Muscle of leg (tissue), 11 donors: ENCODE results near the gene PLEKHB1. TPM values are rescaled to one million over a fixed set of nuclear protein-coding genes. Genes with fewer than 3 reads are reported as not detected.

Experiments used
- DNase-seq: peaks from one replicate; pipeline ENCODE4 v3.0.0; 2013
- H3K27ac ChIP-seq: one replicate; pipeline ENCODE4 v1.5.1; 2013; ENCODE audit warnings: mild to moderate bottlenecking, low read length, control low read depth
- H3K27me3 ChIP-seq: one replicate; pipeline ENCODE4 v1.6.1; 2013; ENCODE audit warnings: low read length; ENCODE audit not compliant: control insufficient read depth, insufficient read depth
- H3K36me3 ChIP-seq: one replicate; pipeline ENCODE4 v1.6.1; 2013; ENCODE audit warnings: low read length; ENCODE audit not compliant: control insufficient read depth, insufficient read depth
- H3K4me1 ChIP-seq: one replicate; pipeline ENCODE4 v1.6.1; 2013; ENCODE audit warnings: low read length; ENCODE audit not compliant: control insufficient read depth, insufficient read depth
- H3K4me3 ChIP-seq: one replicate; pipeline ENCODE4 v1.5.1; 2013; ENCODE audit warnings: low read length, control low read depth
- H3K9me3 ChIP-seq: replicated peaks from 2 replicates; pipeline ENCODE4 v1.6.1; 2013; ENCODE audit warnings: low read depth, low read length; ENCODE audit not compliant: control insufficient read depth
- WGBS: methylation state at CpG from one replicate; pipeline ENCODE4 v1.1.5; 2013; ENCODE audit warnings: missing lambda C conversion rate; ENCODE audit not compliant: insufficient coverage; 5-methylcytosine and 5-hydroxymethylcytosine counted together
- polyA plus RNA-seq, 8 donors: library from polyadenylated mRNA; unstranded; fragments of 120-200 nt; gene quantifications; one replicate each; pipeline versions ENCODE4 v1.2.1 to v1.2.3, GENCODE V29; 2013; ENCODE audit warnings: inconsistent platforms in 1 of 8, low replicate concordance in 1 of 8; ENCODE audit not compliant: insufficient read length in 8 of 8, insufficient read depth in 1 of 8
- total RNA-seq: library from RNA; stranded (reverse); fragments of 120-200 nt; gene quantifications from one replicate; pipeline ENCODE4 v1.2.4, GENCODE V29; 2013

PLEKHB1 gene
- total and polyA plus RNA-seq, 9 donors, result 0.95 to 3.6 (median 1.3) TPM

DNA sequence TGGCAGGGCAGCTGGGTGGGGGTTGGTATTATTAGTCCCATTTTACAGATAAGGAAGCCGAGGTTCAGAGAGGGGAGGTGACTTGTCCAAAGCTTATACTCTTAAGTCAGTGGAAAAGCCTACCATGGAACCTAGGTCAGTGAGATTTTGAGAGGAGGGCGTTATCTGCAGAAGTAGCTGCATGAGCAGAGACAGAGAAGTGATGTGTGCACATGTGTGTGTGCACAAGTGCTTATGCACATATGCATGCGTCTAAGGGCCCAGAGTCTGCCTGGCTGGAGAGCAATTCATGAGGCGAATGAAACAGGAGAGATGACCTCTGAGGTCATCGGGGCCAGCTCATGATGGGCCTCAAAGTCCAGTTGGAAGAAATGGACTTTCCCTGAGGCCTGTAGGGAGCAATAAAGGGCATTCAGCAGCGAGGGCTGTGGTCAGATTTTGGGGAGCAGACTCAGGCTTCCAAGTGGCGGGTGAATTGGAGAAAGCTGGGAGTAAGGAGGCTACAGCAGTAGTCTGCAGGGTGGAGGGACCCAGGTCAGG is 8.2 kb downstream of the PLEKHB1 start:
- H3K4me3 ChIP-seq, result no peak overlapping the region
- WGBS, result 81% methylated on average over 7 of the region's 7 CpGs
- H3K27ac ChIP-seq, result no peak overlapping the region
- DNase-seq, result no peak
- H3K27me3 ChIP-seq, result no peaks in the 10 kb centered on the region
- H3K4me1 ChIP-seq, result peaks cover 13% of the 10 kb centered on the region
- H3K36me3 ChIP-seq, result no peaks in the 10 kb centered on the region
- no peaks in the 10 kb centered on the region for H3K9me3 ChIP-seq

DNA sequence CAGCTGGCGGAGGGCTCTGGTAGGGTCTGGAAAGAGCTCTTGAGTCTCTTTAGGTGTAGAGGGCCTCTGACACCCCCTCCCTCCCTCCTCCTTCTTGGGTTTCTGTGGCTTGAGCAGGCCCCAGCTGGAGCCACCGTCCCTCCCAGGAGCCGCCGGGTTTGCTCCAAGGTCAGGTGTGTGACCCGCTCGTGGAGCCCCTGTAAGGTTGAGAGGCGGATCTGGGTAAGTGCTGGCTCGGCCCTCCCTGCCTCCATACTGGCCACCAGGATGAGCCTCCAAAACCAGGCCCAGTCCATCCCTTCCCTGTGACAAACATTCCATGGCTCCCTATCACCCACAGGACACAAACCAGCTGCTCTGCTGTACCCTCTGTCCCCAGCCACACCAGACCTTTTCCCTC is 9.3 kb downstream of the PLEKHB1 start:
- Histone ChIP-seq H3K36me3 (no peaks in the 10 kb centered on the region), H3K27me3 (peaks cover 2% of the 10 kb centered on the region), H3K27ac (no peak overlapping the region), H3K9me3 (no peaks in the 10 kb centered on the region), H3K4me1 (peaks cover 17% of the 10 kb centered on the region), H3K4me3 (no peak overlapping the region)
- DNase-seq, result no peak
- WGBS, result 86% methylated on average over 1 of the region's 8 CpGs

DNA sequence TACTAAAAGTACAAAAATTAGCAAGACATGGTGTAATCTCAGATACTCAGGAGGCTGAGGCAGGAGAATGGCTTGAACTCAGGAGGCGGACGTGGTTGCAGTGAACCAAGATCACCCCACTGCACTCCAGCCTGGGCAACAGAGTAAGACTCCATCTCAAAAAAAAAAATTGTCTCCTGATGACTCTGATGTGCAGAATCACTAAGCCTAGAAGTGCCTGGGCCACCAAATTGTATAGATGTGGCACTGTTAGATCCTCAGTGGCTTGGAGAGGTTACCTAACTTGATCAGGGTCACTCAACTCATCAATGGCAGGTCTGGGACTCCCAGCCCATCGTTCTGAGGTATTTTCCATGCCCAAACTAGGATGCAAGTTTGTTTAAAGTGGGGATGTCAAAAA is 10.6 kb downstream of the PLEKHB1 start:
- Histone ChIP-seq H3K27me3 (peaks cover 4% of the 10 kb centered on the region), H3K9me3 (no peaks in the 10 kb centered on the region), H3K36me3 (no peaks in the 10 kb centered on the region), H3K4me3 (no peak overlapping the region), H3K4me1 (peaks cover 23% of the 10 kb centered on the region), H3K27ac (no peak overlapping the region)
- WGBS, result no CpG with 5 or more reads among the region's 3 CpGs
- DNase-seq, result no peak

DNA sequence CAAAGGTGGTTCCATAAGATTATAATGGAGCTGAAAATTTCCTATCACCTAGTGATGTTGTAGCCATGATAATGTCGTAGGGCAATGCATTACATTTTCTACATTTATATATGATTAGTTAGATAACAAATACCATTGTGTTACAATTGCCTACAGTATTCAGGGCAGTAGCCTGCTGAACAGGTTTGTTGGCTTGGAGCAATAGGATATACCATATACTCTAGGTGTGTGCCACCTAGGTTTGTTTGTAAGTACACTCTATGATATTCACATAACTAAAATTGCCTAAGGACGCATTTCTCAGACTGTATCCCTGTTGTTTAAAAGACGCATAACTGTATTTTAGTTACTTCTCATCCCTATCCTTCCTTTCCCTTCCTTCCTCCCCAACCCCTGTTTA is 13.6 kb downstream of the PLEKHB1 start:
- H3K36me3 ChIP-seq, result no peaks in the 10 kb centered on the region
- H3K4me3 ChIP-seq, result no peak overlapping the region
- no peak for DNase-seq
- H3K4me1 ChIP-seq, result peaks cover 16% of the 10 kb centered on the region
- H3K9me3 ChIP-seq, result no peaks in the 10 kb centered on the region
- H3K27ac ChIP-seq, result no peak overlapping the region
- peaks cover 4% of the 10 kb centered on the region for H3K27me3 ChIP-seq
- WGBS, result 73% methylated on average over 2 of the region's 3 CpGs

DNA sequence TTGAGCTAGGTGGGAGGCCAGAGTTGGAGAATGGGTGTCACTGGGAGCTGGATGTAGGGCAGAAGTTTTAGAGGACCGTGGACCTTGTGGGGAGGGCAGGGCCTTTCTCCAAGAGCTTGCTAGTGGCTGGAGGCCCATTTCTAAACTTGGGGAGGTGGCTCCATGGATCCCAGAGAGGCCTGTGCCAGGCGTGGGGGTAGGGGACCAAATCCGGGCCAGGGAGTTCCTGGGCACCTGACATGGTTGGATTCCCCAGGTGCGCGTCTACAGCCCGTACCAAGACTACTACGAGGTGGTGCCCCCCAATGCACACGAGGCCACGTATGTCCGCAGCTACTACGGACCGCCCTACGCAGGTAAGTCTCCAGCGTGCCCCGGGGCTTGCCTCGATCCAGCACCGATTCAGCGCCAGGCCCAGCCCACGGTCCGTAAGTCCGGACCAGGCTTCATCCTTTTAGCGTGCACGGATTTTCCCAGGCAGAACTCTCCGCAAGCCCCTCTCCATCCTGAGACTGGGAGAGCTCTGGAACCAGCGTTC is 14.2 kb downstream of the PLEKHB1 start:
- H3K36me3 ChIP-seq, result no peaks in the 10 kb centered on the region
- DNase-seq, result no peak
- H3K27me3 ChIP-seq, result peaks cover 4% of the 10 kb centered on the region
- no peak overlapping the region for H3K27ac ChIP-seq
- no peaks in the 10 kb centered on the region for H3K9me3 ChIP-seq
- H3K4me3 ChIP-seq, result peak overlapping the region; percentile 37
- peaks cover 16% of the 10 kb centered on the region for H3K4me1 ChIP-seq
- WGBS, result 14% methylated on average over 25 of the region's 25 CpGs

DNA sequence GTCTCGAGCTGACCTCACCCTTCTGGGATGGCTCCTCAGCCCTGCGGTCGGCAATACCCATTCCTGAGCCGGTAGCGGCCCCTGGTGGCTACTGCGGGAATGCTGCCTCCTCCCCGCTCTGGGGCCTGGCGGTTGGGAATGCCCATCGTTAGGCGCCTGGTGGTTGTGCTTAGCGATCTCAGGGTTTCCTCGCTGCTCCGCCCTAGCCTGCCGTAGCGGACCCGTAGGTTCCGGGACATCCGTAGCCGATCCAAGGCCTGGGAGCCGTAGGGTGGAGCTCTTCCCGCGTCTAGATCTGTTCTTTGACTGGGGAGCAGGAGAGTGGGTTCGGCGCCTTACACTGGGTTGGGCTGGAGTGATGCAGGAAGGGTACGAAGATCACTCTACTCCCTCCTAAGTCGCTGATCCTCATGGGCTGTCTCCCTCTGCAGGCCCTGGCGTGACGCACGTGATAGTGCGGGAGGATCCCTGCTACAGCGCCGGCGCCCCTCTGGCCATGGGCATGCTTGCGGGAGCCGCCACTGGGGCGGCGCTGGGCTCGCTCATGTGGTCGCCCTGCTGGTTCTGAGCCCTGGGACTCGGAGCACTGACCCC is 14.8 kb downstream of the PLEKHB1 start:
- H3K4me1 ChIP-seq, result peaks cover 16% of the 10 kb centered on the region
- DNase-seq, result peak; percentile 90
- peak overlapping the region; percentile 37 for H3K4me3 ChIP-seq
- H3K27me3 ChIP-seq, result peaks cover 4% of the 10 kb centered on the region
- H3K27ac ChIP-seq, result no peak overlapping the region
- no peaks in the 10 kb centered on the region for H3K36me3 ChIP-seq
- WGBS, result 2% methylated on average over 36 of the region's 40 CpGs
- no peaks in the 10 kb centered on the region for H3K9me3 ChIP-seq

DNA sequence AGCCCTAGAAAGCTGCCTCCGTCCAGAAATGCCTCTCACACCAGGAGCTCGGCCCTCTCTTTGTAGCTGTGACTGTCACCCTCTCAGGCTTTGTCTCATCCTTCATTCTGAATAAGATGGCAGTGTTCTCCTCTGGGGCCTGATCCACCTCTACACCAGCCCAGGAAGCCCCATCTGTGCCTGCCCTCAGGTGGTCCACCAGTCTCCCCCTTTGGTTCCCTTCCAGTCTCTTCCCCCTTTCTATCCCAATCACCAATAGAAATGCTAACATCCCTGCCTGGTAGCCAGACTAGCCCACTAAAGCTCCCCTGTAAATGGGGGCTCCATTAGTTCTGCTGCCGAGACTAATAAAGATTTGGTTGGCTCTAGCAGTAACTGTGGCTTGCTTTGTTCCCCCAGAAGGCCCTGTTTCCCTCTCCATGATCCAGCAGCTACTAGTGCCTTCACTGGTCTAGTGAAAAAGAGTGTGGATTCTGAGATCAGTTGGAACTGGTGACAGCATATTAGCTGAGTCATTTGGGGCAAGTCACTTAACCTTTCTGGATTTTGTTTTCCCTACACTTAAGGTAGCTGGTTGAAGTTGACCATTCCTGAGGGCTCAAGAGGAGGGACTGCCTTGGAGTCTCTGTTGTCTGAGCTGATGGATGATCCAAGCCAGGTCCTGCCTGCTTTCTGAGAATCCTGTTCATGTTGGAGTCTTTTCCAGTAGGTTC is 16.2 kb downstream of the PLEKHB1 start:
- Histone ChIP-seq H3K4me3 (no peak overlapping the region), H3K27me3 (peaks cover 4% of the 10 kb centered on the region), H3K4me1 (peaks cover 16% of the 10 kb centered on the region), H3K27ac (no peak overlapping the region), H3K9me3 (no peaks in the 10 kb centered on the region), H3K36me3 (no peaks in the 10 kb centered on the region)
- no peak for DNase-seq
- 92% methylated on average over 1 of the region's 3 CpGs for WGBS

DNA sequence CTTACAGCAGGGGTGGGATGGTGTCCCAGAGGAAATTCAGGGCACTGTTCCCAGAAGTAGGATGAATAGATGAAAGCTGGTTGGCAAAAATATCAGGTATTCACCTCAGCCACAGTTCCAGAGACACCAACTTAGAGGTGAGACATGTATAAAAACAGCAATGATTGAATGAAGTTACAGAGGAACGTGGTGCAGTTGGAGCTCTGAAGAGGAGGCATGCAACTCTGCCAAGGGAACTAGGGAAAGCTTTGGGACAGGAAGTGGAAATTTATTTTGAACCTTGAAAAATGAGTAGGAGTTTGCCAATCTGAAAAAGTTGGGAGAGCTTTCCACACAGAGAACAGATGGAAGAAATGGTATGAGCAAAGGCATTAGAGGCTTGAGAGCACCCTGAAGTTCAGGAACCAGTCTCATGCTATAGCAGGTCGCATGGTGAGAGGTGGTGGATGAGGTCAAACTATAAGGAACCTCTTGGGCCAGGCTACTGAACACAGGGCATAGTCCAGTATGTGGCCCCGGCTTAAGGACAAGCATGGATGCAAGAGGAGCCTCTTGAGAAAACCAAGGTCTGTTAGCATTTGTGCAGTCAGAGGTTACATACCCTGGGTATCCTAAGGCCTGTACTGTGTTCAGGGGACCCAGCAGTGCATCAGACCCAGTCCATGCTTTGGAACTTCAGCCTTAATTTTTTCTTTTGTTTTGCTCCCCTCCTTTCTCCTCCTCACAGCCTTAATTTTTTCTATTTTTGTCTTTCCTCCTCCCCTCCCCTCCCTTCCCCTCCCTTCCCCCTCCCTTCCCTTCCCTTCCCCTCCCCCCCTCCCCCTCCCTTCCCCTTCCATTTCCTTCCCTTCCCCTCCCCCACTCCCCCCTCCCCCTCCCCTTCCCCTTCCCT is 17.5 kb downstream of the PLEKHB1 start:
- Histone ChIP-seq H3K27me3 (peaks cover 4% of the 10 kb centered on the region), H3K4me1 (peaks cover 16% of the 10 kb centered on the region), H3K4me3 (no peak overlapping the region), H3K36me3 (no peaks in the 10 kb centered on the region), H3K27ac (no peak overlapping the region), H3K9me3 (no peaks in the 10 kb centered on the region)
- 60% methylated on average over 3 of the region's 3 CpGs for WGBS
- DNase-seq, result no peak

DNA sequence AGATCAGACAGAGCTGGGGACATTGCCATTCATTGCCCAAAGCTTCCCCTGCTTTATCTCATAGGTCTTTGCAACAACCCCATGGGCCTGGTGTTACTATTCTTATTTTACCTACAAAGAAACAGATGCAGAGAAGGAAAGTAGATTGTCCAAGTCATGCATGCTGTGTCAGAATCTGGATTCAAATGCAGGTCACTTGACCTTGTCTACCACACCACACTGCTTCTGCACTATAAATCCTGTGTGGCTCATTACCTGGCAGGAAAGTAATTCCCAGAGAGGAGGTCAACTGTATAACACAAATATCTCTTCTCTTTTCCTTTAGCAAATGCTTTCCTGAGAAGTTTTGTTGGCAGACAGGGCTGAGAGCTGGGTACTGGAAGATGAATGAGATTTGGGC is 18.5 kb downstream of the PLEKHB1 start:
- no peak overlapping the region for H3K4me3 ChIP-seq
- no peaks in the 10 kb centered on the region for H3K9me3 ChIP-seq
- H3K4me1 ChIP-seq, result peaks cover 16% of the 10 kb centered on the region
- H3K27me3 ChIP-seq, result peaks cover 4% of the 10 kb centered on the region
- DNase-seq, result no peak
- no peak overlapping the region for H3K27ac ChIP-seq
- H3K36me3 ChIP-seq, result no peaks in the 10 kb centered on the region

DNA sequence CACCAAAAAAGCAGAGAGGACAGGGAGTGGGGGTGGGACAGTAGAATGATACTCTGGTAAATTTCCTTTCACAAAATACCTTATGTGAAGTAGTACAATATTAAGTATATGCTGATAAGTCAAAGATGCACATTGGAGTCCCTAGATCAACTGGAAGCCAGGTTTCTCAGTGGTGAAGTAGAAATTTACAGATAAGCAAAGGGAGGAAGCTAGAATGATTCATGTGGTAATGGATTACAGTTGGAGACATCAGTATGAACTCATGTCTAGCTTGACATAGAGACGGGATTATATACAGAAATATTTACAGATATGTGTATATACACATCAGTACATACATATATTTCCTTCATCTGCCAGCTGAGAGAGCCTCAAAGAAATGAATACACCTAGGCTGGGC is 21.5 kb downstream of the PLEKHB1 start:
- Histone ChIP-seq H3K4me3 (no peak overlapping the region), H3K27me3 (no peaks in the 10 kb centered on the region), H3K36me3 (no peaks in the 10 kb centered on the region), H3K9me3 (no peaks in the 10 kb centered on the region), H3K27ac (no peak overlapping the region), H3K4me1 (peaks cover 3% of the 10 kb centered on the region)
- no peak for DNase-seq
- no CpG with 5 or more reads among the region's 1 CpG for WGBS
